Cardiac fibroblast (primary cell): ENCODE measurements around the gene BCL2A1.
A peak's percentile ranks its signal among the peaks of the same experiment; 100 is the strongest.

Source experiments
- DNase-seq, 2 donors: peaks; one replicate each; pipeline versions ENCODE4 v3.0.0 to v3.0.0-alpha.2; 2010; ENCODE audit warnings: low read depth in 2 of 2
- H3K4me3 ChIP-seq, 2 donors: replicated peaks in 1 of 2; 1 replicate in 1 of 2; 2 replicates in 1 of 2; pipeline ENCODE4 v1.5.1; 2011; ENCODE audit warnings: low read depth in 2 of 2, low read length in 2 of 2, mild to moderate bottlenecking in 2 of 2, moderate library complexity in 1 of 2
- CTCF ChIP-seq: IDR thresholded peaks from one replicate; pipeline ENCODE4 v1.5.1; 2011; ENCODE audit warnings: low read depth, mild to moderate bottlenecking, low read length, inconsistent platforms

BCL2A1 gene

GRCh38 chr15:79977431-79978054 is 6.5 kb upstream of the BCL2A1 start:
- TF ChIP-seq CTCF: no peak
- no peak overlapping the region for H3K4me3 ChIP-seq
- peak in 1 of 2 donors; percentile 34 for DNase-seq

- no peak for DNase-seq
- no peak for TF ChIP-seq CTCF
- no peak overlapping the region for H3K4me3 ChIP-seq
Observed at GRCh38 chr15:79973456-79974195, 2.6 kb upstream of the BCL2A1 start.

- no peak overlapping the region for H3K4me3 ChIP-seq
- no peak for DNase-seq
- no peak for TF ChIP-seq CTCF
Observed at GRCh38 chr15:79972863-79973262, 1.9 kb upstream of the BCL2A1 start.

- no peak overlapping the region for H3K4me3 ChIP-seq
- TF ChIP-seq CTCF: no peak
- DNase-seq: no peak
Observed at GRCh38 chr15:79970181-79970580, 815 bp downstream of the BCL2A1 start.

- DNase-seq: no peak
- no peak for TF ChIP-seq CTCF
- H3K4me3 ChIP-seq: no peak overlapping the region
Observed at GRCh38 chr15:79969146-79969545, 1.9 kb downstream of the BCL2A1 start.

- TF ChIP-seq CTCF: no peak
- peak in 1 of 2 donors; percentile 44 for DNase-seq
- H3K4me3 ChIP-seq: no peak overlapping the region
Observed at GRCh38 chr15:79967298-79968182, 3.5 kb downstream of the BCL2A1 start.
